ENCODE results near the gene ICA1.

ICA1 gene

DNA sequence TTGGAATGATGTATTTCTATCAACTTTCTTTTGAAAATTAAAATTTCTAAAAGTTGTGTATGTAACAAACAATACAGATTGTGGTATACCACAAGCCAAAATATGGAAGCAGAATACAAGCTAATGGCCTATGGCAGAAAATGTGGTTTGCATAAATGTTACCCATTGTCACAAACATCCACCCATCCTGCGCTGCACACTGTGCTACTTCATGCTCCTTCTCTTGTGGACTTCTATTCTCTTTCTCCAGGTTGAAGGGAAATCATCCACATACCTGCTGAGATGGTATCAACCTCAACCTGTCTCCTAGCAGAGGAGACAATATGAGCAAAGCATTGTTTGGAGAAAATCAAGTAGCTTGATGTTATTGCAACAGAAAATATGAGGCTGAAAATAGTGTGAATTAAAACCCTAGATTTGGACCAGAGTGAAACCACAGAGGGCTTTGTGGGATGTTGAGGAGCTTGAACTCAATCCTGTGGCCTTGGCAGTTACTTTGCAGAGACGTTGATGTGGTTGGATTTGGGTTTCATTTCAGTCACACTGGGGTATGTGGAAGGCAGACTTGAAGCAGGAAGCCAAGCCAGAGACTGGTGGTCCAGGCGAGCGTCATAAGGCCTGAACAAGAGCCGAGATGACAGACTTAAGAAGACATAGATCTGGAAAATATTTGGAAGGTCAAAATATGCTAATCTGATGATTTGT lies 63.8 kb downstream of the ICA1 start:
- no peak for DNase-seq

DNA sequence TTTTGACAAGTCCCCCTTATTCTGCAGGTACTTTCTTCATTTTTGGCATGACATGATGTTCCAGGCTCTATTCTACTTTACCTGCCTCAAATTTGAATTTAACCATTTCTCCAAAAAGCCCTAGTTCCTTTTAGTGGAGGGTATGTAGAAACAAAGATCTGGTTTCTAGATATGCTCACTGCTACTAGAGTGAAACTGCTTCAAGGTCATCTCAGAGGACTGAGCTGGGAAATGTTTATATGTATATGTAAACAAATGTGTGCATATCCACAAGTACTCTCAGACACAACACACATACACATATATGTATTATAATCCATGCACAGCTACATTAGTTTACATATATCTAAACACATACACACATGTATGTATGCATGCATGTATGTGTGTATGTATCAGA lies 69.1 kb downstream of the ICA1 start:
- no peak for DNase-seq

GRCh38 chr7:8190119-8190895 lies 71.7 kb downstream of the ICA1 start:
- peak; percentile 81 for DNase-seq

GRCh38 chr7:8189625-8190024 lies 72.3 kb downstream of the ICA1 start:
- DNase-seq: peak; percentile 57

DNA sequence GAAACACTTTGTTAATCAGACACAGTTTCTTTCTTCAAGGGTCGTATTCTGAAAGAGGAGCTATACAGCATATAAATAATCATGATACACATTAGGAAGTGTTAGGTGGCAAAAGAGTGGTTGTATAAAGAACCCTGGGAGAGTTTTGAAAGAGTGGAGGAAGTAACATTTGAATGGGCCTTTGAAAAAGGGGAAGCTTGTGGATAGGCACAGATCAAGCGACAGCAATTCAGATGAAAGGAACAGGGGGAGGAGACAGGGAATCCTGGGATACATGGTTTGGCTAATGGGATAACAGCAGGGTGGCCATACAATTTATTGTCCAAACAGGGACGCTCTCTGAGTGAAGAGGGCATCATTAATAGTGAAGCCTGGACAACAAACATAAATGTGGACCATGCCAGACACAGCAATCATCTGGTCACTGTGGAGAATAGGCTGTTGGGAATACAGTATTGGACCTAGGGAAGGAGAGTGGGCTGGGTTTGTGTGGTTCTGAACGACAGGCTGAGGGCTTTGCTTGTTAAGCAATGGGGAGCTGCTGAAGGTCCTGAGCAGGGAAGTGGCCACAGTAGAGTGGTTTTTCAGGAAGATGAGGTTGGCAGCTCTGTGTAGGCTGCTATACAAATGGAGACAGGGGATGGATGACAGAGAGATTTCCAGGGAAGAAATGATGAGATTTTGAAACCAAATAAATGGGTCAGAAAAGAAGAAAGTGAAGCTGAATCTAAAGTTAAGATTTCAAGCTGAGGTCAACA lies 75.9 kb downstream of the ICA1 start:
- DNase-seq: no peak

- DNase-seq: no peak
These were observed 77.7 kb downstream of the ICA1 start for GRCh38 chr7:8184221-8184620.

- DNase-seq: no peak
These were observed 82.5 kb downstream of the ICA1 start for GRCh38 chr7:8179486-8179885.

DNA sequence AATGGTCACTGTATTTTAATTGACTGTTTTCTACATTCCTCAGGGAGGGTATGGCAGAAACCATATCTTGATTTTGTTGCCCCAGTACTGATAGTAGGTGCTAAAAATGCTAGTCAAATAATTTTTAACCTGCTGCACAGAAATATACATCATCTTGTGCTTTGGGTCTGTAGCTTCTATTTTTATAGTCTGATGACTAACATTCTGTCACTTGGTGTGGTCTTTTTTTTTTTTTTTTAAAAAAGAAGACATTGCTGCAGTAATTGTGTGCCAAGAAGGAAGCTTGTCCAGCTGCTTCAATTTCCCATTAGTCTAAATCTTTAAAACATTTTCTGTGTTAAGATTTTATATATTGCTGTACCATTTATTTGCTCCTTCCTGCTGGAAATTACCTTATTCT lies 83.6 kb downstream of the ICA1 start:
- DNase-seq: no peak

- no peak for DNase-seq
These were observed 84.6 kb downstream of the ICA1 start for GRCh38 chr7:8177109-8177933.

DNA sequence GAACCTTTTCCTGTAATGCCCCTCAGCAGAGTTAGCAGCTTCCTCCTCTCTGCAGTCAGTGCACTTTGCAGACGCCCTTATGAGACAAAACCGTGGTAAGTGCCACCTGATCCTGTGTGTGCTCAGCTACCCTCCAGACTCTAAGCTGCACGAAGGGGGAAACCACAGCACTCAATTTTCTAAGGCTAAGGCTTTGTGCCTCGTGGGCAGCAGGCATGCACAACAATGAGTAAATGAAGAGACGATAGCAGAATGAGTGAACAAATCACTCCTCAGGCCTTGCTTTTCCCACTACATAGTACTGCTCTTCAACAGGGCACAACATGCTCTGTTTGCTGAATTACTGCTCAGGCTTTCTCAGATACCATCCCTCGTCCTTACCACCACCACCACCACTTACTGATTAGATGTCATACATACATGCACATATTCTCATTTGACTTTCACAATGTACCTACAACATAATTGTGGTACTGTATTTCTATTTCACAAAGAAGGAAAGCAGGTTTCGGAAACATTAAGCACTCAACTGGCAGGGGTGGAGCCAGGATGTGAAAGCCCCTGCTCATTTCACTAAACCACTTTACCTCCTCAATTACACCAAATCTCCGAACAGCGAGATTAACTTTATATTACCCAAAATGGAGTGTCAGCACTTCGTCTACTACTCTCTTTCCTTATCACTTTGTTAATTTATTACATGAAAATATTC lies 85.4 kb downstream of the ICA1 start:
- DNase-seq: no peak

GRCh38 chr7:8175929-8176369 lies 86.0 kb downstream of the ICA1 start:
- no peak for DNase-seq

DNA sequence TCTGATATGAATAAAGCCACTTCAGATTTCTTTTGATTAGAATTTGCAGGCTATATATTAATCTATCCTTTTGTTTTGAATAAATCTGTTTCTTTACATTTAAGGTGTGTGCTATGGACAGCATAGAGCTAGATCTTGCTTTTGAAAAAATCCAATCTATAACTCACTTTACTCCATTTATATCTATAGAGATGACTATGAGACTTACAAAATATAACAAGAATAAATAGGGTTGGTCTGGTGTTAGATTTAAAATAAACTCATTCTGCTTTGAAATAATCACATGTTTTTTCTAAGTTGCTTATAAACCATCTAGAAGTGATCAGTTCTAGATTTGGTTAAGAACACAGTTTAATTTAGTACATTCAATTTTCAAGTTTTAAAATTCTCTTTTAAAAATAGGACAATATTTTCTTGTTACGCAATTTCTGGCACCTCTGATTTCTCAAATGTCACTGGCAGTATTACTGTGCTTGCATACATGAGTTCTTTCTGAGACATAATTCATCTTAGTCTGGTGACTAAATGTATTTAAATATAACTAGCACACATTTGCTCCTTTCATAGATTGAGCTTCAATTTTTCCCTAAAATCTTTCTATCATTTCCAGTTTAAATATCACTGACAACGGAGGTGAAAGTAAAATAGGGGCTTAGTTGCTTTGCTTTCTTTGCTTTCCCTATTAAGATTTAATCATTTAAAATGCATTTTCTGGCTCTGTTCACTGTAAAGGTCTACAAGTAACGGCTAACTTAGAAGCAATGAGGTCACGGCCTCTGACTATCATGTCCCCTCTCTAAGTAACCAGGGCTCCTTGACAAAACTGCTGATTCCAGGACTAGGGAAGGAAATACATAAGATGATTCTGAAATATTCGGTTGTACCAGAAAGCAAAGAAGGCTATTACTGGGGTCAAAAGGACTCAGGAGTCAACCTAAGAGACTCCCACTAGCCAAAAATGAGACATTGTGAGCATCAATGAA lies 89.3 kb downstream of the ICA1 start:
- no peak for DNase-seq

DNA sequence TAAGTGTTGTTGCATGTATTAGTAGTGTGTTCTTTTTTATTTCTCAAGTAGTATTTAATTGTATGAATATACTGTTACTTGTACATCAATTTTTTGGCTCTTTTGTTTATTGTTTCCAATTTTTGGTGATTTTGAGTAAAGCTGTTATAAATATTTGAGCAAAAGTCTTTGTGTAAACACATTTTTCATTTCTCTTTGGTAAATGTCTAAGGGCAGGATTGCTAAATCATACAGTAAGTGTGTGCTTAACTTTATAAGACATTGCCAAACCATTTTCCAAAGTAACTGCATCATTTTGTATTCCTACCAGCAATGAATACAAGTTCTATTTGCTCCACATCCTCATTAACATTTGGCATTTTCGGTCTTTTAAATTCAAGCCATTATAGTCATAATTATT lies 92.8 kb downstream of the ICA1 start:
- no peak for DNase-seq

DNA sequence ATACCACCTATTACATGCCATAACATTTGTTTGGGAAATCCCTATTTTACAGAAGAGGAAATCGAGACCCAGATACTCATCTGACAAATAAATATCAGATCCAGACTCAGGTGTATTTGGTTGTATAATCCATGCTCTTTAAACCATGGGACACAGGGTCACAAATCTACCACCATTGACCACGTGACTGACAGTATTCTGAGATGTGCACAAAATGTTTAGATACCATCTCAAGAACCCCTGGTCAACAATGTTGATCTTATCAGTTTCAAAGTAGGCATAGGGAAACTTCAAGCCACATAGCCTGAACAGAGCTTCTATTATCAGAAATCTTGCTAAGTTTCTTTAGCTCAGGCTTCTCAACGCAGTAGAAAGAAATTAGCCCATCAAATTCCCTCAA lies 93.6 kb downstream of the ICA1 start:
- DNase-seq: no peak

DNA sequence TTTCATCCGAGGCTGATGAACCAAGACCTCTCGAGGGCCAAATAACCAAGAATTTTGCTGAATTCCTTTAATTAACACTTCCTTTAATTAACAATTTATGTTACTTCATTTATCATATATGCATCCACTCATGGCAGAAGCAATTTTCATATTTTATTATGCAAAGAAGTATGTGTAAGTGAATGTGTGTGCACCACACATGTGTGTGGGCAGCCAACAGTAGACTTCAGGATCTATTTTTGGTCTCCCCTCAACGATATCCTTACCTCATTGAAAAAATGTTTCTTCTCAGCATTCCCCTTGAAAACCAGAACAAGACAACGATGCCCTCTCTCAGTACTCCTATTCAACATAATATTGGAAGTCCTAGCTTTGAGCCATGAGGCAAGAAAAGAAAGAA lies 96.8 kb downstream of the ICA1 start:
- DNase-seq: no peak

GRCh38 chr7:8162181-8162580 lies 99.8 kb downstream of the ICA1 start:
- DNase-seq: no peak

GRCh38 chr7:8161364-8161828 lies 100.6 kb downstream of the ICA1 start:
- no peak for DNase-seq

DNA sequence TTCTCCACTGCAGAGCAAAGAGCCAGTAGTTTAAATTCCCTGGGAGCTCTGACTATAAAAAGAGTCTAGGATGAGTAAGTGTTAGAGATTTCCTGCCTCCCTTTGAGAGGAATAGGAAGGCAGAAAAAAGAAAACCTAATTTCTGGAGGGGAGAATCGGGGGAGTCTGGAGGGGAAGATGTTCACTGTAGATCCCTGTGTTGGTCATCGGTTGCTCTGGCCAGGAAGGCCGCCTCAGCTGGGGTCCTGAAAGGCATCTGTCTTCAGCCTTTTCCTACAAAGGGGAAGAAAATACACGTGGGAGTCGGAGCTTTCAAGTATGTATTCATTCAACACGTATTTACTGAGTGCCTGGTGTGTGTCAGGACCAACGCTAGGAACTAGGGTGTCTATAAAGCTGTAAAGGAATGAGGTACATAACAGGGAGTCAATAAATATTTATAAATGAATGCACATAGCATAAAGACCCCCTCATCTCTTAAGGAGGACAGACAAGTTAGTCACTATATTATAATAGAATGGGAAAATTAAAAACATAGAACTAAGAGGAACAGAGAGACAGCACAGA lies 101.1 kb downstream of the ICA1 start:
- no peak for DNase-seq

DNA sequence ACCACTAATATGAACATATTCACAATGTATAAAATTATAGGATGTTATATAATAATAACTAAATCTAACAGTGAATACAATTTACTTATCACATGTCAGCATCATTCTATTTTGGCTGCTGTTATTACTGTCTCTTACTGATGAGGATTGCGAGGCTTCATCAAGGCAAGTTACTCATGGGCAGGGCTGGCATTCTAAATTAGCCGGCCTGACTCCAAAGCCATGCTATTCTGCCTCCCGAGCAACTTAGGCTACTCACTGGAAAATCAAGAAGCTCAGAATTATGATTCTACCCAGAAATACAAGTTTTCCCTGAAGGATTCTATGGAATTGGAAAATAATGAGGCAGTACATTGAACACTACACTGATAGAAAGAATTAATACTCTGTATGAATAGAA lies 101.7 kb downstream of the ICA1 start:
- DNase-seq: no peak

- DNase-seq: no peak
These were observed 102.4 kb downstream of the ICA1 start for GRCh38 chr7:8159595-8159994.

Measured in eye (tissue), 1 donor.